Posterior vena cava (tissue), 2 donors: ENCODE data around the gene TRAF3. TPM values are rescaled to one million over a fixed set of nuclear protein-coding genes. Genes with fewer than 3 reads are reported as not detected.
"Not testable (repeated sequence)": the region's sequence is repeated elsewhere in the genome, so short reads cannot be mapped to it uniquely, and the experiment has no call there.

ENCODE experiments used
- DNase-seq: peaks from one replicate; pipeline ENCODE4 v3.0.0-alpha.2; 2020; ENCODE audit warnings: low spot score
- intact Hi-C, 2 donors: fragments of 100-400 bp; cut with DNase I; formaldehyde crosslinking; loops; one replicate each; pipeline versions ENCODE4 v1.14.1 to v1.14.2; 2022 to 2023
- total RNA-seq, 2 donors: library from RNA; stranded (reverse); fragmentation: NEBNext Ultra II Directional; extraction: Animal tissue kit (Norgen Biotek cat#: 25700); gene quantifications; one replicate each; pipeline ENCODE4 v1.2.1, GENCODE V29; 2021
- donor health status: DM: yes; HTN: yes; CAD: no.
- donor health status: DM: yes; HTN: yes; CAD: no.

The TRAF3 gene
- total RNA-seq, 2 donors from 2014 or later: 17.8 to 28.0 TPM

DNA sequence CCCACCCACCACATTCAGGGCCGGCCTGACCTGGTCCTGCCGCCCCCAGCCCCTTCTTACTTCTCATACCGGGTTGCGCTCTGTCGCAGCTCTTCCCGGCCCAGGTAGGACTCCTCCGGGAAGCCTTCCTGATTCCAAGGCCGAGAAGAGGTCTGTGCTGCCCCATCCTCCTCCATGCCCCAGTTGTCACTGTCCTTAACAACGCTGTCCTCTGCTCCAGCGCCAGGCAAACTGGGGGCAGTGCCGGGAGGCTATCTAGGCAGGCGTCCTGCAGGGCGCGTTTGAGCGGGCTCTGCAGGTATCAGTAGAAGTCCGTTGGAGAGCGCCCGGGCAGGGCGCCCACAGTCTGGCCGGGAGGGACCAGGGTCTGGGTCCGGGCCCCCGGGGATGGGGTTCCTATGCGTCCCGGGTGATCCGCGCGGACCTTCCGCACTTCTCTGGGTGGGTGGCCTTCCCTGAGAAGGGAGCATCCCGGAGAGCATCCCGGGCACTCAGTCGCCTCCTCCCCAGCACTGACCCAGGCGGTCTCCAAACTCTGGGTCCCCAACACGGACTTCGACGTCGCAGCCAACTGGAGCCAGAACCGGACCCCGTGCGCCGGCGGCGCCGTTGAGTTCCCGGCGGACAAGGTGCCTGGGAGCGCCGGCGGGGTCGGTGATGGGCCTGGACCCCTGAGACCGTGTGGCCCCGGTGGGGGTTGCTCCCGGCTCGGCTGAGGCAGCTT lies 146.1 kb downstream of the TRAF3 start:
- intact Hi-C loops: no loop called here
- DNase-seq: no peak

DNA sequence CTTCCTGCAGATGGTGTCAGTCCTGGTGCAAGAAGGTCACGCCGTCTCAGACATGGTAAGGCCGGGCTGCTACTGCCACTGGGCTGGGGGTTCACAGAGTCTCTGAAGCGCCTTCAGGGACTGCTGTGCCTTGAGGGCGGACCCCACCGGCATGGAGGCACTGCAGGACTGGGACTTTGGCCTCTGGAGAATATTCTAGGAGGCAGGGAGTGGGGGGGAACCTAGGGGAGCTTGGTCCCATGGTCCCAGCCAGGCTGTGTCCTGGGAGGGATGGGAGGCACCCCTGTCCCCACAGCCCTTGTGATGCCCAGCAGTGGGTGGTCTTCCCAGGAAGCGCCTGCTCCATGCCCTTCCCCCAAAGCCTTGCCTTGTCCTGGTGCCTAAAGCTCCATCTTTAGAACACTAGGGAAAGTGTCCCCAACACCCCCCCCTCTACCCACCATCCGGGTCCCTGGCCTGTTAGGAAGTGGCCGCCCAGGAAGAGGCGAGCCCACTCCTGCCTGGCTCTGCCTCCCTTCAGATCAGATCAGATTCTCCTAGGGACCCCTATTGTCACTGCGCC lies 146.8 kb downstream of the TRAF3 start:
- DNase-seq: no peak
- intact Hi-C loops: no loop called here

GRCh38 chr14:102924632-102925588 lies 147.7 kb downstream of the TRAF3 start:
- DNase-seq: no peak
- intact Hi-C loops: no loop called here

GRCh38 chr14:102925646-102926045 lies 148.4 kb downstream of the TRAF3 start:
- DNase-seq: no peak
- intact Hi-C loops: no loop called here

DNA sequence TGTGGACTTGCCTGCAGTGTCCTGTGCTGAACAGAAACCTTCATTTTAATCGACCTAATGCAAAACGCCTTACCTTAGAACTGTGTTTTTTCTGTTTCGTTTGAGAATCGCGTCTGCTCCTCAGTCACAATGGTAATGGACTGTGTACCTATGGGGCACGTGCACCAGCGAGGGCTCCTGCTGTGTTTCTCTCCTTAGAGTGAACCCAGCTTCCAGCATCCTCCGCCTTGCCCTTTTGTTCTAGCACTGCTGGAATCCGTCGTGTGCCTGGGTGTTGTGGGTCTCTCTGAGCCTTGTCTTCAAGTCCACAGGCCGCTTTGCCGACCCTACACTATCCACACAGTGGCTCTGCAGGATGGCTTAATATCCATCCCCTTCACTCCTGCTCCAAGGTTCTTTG lies 148.9 kb downstream of the TRAF3 start:
- intact Hi-C loops: no loop called here
- DNase-seq: no peak

DNA sequence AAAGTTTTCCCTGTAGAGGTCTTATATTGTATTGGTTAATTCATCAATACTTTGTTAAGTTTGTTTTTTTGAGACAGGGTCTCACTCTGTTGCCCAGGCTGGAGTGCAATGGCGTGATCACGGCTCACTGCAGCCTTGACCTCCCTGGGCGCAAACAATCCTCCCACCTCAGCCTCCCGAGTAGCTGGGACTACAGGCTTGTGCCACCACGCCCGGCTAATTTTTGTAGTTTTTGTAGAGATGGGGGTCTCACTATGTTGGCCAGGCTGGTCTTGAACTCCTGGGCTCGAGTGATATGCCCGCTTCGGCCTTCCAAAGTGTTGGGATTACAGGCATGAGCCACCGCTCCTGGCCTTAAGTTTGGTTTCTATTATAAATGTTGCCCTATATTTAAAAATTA lies 149.6 kb downstream of the TRAF3 start:
- DNase-seq, intact Hi-C loops: not testable (repeated sequence)

DNA sequence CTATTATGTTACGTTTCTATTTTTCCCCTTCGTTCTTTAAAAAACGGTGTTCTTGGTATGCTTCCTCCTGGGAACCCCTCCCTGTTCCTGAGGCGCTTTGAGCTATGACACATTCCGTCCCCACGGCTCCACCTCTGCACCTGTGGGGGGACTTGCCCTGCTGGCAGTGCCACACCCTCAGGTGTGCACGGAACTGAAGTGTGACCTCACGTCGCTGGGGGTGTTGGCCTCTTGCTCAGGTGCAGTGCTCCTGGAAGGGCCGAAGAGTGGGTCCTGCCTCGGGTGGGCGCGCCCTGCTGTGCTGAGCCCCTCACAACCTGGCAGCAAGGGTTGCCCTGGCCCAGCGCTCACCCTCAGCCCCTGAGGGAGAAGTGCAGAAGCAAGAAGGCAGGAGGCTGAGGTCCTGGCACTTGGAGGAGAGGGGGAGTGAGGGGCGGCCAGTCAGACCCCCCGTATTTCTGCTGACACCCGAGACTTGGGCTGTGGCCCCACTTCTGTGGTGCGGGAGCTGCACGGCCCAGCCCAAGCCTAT lies 150.2 kb downstream of the TRAF3 start:
- intact Hi-C loops: no loop called here

GRCh38 chr14:102927878-102928411 lies 150.7 kb downstream of the TRAF3 start:
- no peak for DNase-seq
- intact Hi-C loops: no loop called here

More for the DNA sequence above, 150.2 kb downstream of the TRAF3 start:
- DNase-seq: no peak

GRCh38 chr14:102928412-102929240 lies 151.4 kb downstream of the TRAF3 start:
- intact Hi-C loops: no loop called here
- DNase-seq: no peak

- intact Hi-C loops: no loop called here
- no peak for DNase-seq
Observed at GRCh38 chr14:102929241-102930137, 152.2 kb downstream of the TRAF3 start.

GRCh38 chr14:102930138-102930752 lies 153.0 kb downstream of the TRAF3 start:
- DNase-seq: no peak
- intact Hi-C loops: no loop called here

GRCh38 chr14:102930753-102931579 lies 153.7 kb downstream of the TRAF3 start:
- intact Hi-C loops: no loop called here
- DNase-seq: no peak

DNA sequence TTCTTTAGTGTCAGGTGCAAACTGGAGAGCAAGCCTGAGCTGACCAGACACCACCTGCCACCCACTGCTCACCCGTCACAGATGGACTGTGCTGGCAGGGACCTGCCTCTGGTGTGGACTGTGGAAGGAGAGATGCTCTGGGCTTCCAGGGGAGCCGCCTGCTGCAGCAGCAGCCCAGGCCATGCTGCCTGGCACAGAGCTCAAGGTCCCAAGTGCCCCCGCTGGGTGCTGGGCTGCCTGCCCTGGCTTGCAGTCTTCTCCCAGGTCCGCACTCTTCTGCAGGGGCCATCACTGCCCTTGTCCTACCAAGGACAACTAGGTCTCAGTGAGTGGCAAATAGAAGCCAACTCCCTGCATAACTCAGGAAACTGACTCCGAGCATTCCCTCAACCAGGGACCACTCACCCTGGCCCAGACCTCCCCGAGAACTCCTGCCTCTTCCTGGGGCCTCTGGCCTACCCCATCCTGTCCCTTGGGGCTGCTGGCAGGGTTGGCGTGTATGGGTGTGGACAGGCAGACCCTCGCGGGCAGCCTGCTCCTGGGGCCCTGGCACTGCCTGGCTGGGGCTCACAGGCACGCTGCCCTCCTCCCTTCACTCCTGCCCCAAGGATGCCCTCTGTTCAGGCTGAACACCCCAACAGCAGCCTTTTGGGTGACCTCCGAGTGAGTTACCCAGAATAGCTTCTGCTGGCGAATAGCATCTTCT lies 154.5 kb downstream of the TRAF3 start:
- DNase-seq: no peak
- intact Hi-C loops: no loop called here

GRCh38 chr14:102932484-102933248 lies 155.4 kb downstream of the TRAF3 start:
- intact Hi-C loops: no loop called here
- DNase-seq: no peak

GRCh38 chr14:102933618-102934231 lies 156.5 kb downstream of the TRAF3 start:
- intact Hi-C loops: no loop called here
- DNase-seq: no peak
